NOMO-1 treated with dmso at 0.1 percent for 144 hours (cell line): ENCODE results near the gene GMEB1.
"Not testable (repeated sequence)": the region's sequence is repeated elsewhere in the genome, so short reads cannot be mapped to it uniquely, and the experiment has no call there.

Experiments
- DNase-seq: peaks from one replicate; lab custom pipeline; 2025; ENCODE audit not compliant: unreplicated experiment; lab: John Stamatoyannopoulos, UW

GMEB1 gene

GRCh38 chr1:28745653-28746173, 77.1 kb downstream of the GMEB1 start:
- no peak for DNase-seq

- DNase-seq = no peak
These were observed 81.7 kb downstream of the GMEB1 start for GRCh38 chr1:28750330-28750729.

- not testable (repeated sequence) for DNase-seq
These were observed 82.2 kb downstream of the GMEB1 start for GRCh38 chr1:28750771-28751294.

GRCh38 chr1:28751315-28752060, 82.9 kb downstream of the GMEB1 start:
- DNase-seq = no peak

GRCh38 chr1:28755701-28756100, 87.1 kb downstream of the GMEB1 start:
- DNase-seq = no peak

GRCh38 chr1:28756846-28757245, 88.3 kb downstream of the GMEB1 start:
- no peak for DNase-seq

GRCh38 chr1:28758420-28758819, 89.8 kb downstream of the GMEB1 start:
- no peak for DNase-seq

- DNase-seq = no peak
These were observed 90.7 kb downstream of the GMEB1 start for GRCh38 chr1:28759257-28759656.

- no peak for DNase-seq
These were observed 92.6 kb downstream of the GMEB1 start for GRCh38 chr1:28761189-28761588.

GRCh38 chr1:28766532-28767183, 98.1 kb downstream of the GMEB1 start:
- no peak for DNase-seq
